Measurements from ENCODE around the gene PBRM1.
"Not testable (repeated sequence)": the region's sequence is repeated elsewhere in the genome, so short reads cannot be mapped to it uniquely, and the experiment has no call there.

PBRM1 gene

GRCh38 chr3:52703341-52703740 is 17.6 kb upstream of the PBRM1 start:
- DNase-seq = no peak

GRCh38 chr3:52697632-52697965 is 11.9 kb upstream of the PBRM1 start:
- DNase-seq = no peak

- DNase-seq = no peak
Observed at GRCh38 chr3:52696830-52697631, 11.3 kb upstream of the PBRM1 start.

- no peak for DNase-seq
Observed at GRCh38 chr3:52695798-52696671, 10.3 kb upstream of the PBRM1 start.

DNA sequence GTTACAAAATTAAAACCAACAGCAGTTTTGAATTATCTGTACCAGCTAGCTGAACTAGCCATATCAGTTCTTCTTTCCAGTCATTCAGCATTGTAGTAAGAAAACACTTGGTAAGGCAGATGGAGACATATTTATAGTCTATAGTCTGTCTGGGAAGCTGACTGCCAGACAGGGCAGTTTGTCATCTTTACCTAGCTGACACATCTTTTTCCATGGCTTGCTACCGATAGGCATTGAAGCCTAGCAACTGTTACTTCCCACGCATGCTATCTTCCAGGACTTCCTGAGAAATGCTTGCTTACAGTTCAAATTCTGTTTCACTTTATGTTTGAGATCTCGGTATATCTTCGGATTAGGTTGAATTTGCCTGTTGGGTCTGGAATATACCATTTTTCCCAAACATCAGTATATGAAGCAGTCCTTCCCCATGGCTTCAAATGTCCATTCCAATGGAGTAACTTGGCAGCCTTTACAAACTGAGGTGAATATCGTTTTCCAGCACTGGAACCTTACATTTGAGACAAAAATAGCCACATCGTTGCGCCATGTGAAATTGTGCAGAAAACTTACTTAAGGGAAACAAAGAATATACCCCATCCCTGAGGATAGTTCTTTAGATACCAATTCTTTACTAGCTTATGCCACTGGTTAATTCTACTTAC is 8.9 kb upstream of the PBRM1 start:
- DNase-seq = no peak

- no peak for DNase-seq
Observed at GRCh38 chr3:52693071-52693470, 7.4 kb upstream of the PBRM1 start.

DNA sequence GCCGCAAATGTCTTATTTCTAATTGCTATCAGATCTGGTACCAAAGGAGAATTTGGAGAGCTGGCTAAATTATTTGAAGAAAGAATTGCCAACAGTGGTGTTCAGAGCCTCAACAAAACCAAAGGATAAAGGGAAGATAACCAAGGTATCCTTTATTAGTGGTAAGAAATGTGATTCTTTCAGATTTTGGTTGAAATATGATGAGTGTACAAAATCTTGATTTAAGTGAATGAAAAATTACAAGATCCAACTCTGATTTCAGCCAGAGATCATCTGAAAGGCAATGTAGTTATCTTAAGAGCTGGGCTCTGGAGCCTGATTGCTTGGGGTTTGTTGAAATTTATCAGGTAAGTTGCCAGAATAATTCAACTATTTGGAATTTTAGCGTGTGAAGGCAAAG is 4.8 kb upstream of the PBRM1 start:
- no peak for DNase-seq

- no peak for DNase-seq
Observed at GRCh38 chr3:52689151-52689550, 3.4 kb upstream of the PBRM1 start.

GRCh38 chr3:52688266-52688665 is 2.6 kb upstream of the PBRM1 start:
- no peak for DNase-seq

DNA sequence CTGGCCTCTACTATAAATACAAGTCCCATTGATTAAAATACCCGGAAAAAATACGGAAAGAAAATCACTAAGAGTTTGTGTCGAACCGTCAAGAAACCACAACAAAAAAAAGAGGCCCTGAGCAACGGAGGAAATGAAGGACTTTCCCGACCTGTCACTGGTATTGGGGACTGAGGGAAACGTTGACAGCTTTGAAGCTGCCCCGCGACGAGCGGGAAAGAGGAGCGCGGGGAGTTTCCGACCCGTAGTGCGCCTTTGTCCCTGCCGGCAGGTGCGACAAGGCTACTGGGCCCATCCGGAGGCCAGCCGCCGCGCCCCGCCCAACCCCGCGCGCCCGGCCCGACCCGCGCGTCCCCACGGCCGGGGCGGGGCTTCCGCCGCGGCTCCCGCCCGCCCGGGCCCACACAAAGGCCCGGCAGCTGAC is 416 bp downstream of the PBRM1 start:
- DNase-seq = peak; percentile 61

DNA sequence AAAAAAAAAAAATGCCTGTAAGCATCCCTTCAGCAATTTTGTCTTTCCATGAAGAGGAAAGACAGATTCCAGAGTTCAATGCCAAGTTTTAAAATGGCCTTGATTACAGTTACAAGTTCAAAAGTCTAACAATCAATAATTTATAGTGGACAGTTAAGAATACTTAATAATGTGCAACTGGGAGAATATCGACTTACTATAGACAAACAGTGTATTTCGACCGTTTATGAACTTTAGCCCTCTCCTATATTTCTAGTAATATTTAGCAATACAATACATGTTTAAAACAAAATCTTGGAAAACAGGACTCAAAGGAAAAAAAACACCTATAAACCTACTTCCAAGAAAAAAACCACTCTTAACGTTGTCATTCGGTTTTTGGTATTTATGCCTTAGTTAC is 1.5 kb downstream of the PBRM1 start:
- DNase-seq = no peak

GRCh38 chr3:52683611-52684010 is 2.1 kb downstream of the PBRM1 start:
- DNase-seq = no peak

DNA sequence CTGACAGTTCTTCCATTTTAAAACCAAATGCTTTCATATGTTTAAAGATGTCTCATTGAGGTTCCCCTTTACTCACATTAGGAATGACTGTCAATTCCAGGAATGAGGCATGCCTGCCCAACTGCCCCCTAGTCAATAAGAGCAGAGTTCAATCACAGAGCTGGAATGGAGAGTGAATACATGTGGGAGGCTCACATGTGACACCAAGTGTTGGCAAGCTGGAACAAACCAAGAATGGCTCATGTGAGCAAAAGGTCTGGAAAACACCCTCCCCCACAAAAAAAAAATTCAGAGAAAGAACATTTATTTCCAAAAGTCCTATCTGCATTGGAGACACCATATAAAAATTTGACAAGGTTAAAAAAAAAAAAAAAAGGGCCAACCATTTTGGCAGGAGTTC is 3.7 kb downstream of the PBRM1 start:
- no peak for DNase-seq

DNA sequence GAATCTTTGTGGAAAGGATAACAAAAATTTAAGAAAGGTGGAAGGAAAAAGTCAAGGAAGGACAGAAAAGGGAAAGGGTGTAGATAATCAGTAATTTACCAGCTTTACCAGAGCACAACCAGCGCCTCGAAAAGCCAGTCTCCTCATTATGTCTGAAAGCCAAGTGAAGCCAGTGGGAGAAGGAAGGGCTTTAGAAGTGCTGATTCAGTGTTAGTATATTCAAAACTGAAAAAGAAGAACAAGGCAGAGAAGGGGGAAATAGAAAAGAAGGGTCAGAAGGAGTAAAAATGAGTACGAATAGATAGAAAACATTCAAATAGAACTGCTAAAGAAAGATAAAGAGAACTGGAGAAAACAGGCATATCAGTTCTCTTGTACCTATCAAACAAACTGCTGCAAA is 4.1 kb downstream of the PBRM1 start:
- DNase-seq = no peak

- no peak for DNase-seq
Observed at GRCh38 chr3:52679811-52680210, 5.9 kb downstream of the PBRM1 start.

GRCh38 chr3:52679199-52679538 is 6.5 kb downstream of the PBRM1 start:
- DNase-seq = no peak

DNA sequence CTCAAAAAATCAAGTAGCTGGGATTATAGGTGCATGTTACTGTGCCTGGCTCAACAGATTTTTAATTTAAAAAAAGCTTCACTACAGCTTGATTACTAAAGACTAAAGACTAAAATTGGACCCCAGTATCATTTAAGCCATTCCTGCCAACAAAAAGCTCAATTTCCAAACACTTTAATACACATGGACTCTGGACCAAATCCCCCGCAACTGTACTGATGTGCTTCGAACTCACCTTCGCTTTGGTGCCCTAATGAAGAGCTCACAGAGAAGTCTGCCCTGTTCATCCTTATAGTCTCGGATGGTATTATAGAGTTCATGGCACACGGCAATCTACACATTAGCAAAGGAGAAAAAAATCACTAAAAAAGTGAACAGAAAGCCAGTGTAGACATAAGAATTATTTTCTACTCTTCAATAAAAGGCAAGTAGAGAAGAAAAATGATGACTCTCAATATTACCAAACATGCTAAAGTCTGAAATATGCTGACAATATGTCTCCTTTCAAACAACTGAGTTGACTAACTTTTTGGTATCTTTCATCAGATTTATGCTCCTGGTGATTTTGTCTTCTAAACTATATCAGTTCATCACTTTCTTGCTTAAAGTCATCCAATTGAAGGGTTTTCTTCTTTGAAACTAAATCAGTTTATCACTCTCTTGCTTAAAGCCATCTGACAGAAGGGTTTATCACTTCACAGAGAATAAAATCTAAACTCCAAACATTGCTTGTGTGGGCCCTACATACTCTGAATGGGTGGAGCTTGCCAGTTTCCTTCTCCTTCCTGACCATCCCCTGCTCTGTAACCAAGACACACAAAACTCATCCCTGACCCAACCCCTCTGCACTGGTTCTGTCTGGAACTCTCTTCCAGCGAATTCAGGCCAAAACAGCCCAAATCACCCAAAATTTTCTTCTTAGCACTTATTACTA is 7.2 kb downstream of the PBRM1 start:
- DNase-seq = no peak

DNA sequence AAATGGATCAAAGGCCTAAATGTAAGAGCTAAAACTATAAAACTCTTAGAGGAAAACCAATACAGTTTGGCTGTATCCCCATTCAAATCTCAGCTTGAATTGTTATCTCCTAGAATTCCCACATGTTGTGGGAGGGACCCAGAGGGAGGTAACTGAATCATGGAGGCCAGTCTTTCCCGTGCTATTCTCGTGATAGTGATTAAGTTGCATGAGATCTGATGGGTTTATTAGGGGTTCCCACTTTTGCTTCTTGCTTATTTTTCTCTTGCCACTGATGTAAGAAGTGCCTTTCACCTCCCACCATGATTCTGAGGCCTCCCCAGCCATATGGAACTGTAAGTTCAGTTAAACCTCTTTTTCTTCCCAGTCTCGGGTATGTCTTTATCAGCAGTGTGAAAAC is 9.5 kb downstream of the PBRM1 start:
- DNase-seq = not testable (repeated sequence)

- no peak for DNase-seq
Observed at GRCh38 chr3:52671676-52672075, 14.0 kb downstream of the PBRM1 start.

GRCh38 chr3:52670621-52671521 is 14.8 kb downstream of the PBRM1 start:
- DNase-seq = no peak

DNA sequence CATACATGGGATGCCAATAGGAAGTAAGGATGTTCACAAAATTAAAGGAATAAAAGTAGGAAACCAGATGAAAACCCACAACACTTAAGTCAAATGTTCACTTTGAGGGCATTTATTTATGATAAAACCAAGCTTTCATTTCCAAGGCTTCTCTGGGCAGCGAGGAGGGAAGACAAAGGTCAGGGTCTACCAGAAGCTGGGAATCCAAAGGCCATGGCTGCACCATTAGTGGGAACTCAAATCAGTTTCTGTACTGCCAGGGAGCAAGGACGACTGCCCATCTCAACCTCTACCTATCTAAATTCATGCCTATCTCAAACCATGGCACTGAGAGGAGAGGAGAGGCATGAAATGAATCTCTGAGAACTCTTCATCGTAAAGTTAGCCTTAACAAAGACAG is 22.6 kb downstream of the PBRM1 start:
- no peak for DNase-seq

GRCh38 chr3:52660046-52660445 is 25.7 kb downstream of the PBRM1 start:
- no peak for DNase-seq
